HG03045 (cell line): ENCODE data around the gene MPND.

Experiments
- ATAC-seq: cut with Tn5 transposase; IDR thresholded peaks from one replicate; pipeline ENCODE4 v1.9.1; 2021; ENCODE audit warnings: mild to moderate bottlenecking, moderate library complexity; ENCODE audit not compliant: unreplicated experiment

The MPND gene

GRCh38 chr19:4399812-4400134, 56.4 kb downstream of the MPND start:
- ATAC-seq: peak; percentile 9

- peak; percentile 59 for ATAC-seq
These were observed 57.0 kb downstream of the MPND start, which contains the start of gene SH3GL1 for GRCh38 chr19:4400135-4400936. Gene SH3GL1, minus strand, starts transcription at chr19:4400547. Its CDS starts 179 bp downstream, at chr19:4400368.

- no peak for ATAC-seq
These were observed 58.4 kb downstream of the MPND start for GRCh38 chr19:4401769-4402170.

GRCh38 chr19:4402171-4403004, 59.0 kb downstream of the MPND start, which contains the start of gene CHAF1A:
Gene CHAF1A, plus strand, starts transcription at chr19:4402640. Its CDS starts 123 bp downstream, at chr19:4402763.
- peak; percentile 79 for ATAC-seq

- no peak for ATAC-seq
These were observed 59.8 kb downstream of the MPND start for GRCh38 chr19:4403005-4403761.

GRCh38 chr19:4405977-4406376, 62.6 kb downstream of the MPND start:
- ATAC-seq: no peak

- ATAC-seq: no peak
These were observed 63.3 kb downstream of the MPND start for GRCh38 chr19:4406626-4407025.

- no peak for ATAC-seq
These were observed 66.0 kb downstream of the MPND start for GRCh38 chr19:4409123-4409933.
